Epidermal melanocyte (primary cell): ENCODE measurements around the gene ZNF366.

Experiments used
- DNase-seq: peaks from one replicate; pipeline ENCODE4 v3.0.0; 2011; ENCODE audit warnings: low spot score; ENCODE audit not compliant: insufficient read length

Gene ZNF366

GRCh38 chr5:72507231-72507906 lies at the start of gene ZNF366:
Gene ZNF366, minus strand, starts transcription at chr5:72507410. Its CDS starts 45,914 bp downstream, at chr5:72461496.
- DNase-seq = no peak

- no peak for DNase-seq
Observed at GRCh38 chr5:72556351-72557166, 49.3 kb upstream of the ZNF366 start.

- DNase-seq = no peak
Observed at GRCh38 chr5:72555871-72556270, 48.7 kb upstream of the ZNF366 start.

- no peak for DNase-seq
Observed at GRCh38 chr5:72554897-72555296, 47.7 kb upstream of the ZNF366 start.

DNA sequence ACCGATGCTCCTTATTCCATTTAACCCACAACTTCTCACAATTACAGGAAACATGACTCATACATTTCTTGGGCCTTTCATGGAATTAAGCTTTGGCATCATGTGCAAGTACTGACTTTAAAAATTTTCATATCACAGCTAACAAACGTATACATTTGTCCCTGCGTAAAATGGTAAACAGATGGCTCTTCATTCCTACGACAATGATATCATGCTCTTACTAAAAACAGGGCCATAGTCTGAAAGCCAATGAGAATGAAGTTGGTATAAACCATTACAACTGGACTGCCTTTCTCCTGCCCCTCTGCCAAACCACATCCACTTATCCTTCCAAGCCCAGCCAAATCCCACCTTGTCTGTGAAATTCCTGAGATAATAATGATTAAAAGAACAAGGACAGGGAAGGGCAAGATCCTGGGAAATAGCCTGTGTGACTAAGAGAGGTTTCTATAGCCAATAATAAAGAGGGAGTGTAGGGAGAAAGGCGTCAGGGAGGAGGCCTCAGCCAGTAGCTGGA lies 44.9 kb upstream of the ZNF366 start:
- no peak for DNase-seq

GRCh38 chr5:72550595-72550994 lies 43.4 kb upstream of the ZNF366 start:
- DNase-seq = no peak

DNA sequence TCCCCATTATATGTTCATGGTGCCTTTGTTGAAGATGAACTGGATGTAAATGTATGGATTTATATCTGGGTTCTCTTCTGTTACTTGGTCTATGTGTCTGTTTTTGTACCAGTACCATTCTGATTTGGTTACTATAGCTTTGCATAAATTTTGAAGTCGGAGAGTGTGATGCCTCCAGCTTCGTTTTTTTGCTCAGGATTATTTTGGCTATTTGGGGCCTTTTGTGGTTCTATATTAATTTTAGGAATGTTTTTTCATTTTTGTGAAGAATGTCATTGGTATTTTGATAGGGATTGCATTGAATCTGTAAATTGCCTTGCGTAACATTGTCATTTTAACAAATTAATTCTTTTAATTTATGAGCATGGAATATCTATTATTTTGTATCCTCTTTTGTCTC lies 36.6 kb upstream of the ZNF366 start:
- no peak for DNase-seq

- DNase-seq = peak; percentile 33
Observed at GRCh38 chr5:72543365-72543764, 36.2 kb upstream of the ZNF366 start.

GRCh38 chr5:72542695-72543094 lies 35.5 kb upstream of the ZNF366 start:
- DNase-seq = no peak

DNA sequence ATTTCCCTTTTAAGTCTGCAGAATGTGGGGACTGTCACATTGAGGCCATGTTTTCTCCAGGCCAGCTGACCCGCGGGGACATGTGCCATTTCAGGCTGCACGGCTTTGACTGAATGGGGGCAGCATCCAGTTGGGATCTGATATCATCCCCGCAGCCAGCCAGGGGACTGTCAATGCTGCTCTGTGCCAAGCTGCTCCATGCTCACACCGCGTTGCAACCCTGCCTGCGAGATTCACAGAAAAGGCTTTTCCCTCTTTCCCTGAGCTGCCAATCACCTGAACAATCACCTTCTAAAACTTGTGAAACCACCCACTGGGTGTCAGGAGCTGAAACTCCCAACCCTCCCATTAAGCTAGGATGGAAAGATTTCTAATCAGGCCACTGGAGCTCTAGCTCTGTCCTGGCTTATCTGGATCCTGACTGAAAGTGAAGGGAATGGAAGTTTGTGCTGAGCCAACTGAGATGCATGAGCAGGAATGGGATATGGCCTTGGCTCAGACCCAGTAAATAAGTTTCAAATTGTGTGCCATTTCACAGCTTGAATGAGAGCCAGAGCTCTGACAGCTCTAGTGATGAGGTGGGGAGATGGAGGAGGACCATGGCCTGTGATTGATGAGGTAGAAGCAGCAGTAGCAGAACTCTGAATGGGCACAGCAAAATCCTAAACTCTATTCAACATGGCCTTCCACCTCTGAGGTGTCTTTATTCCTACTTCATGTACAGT lies 34.5 kb upstream of the ZNF366 start:
- no peak for DNase-seq

DNA sequence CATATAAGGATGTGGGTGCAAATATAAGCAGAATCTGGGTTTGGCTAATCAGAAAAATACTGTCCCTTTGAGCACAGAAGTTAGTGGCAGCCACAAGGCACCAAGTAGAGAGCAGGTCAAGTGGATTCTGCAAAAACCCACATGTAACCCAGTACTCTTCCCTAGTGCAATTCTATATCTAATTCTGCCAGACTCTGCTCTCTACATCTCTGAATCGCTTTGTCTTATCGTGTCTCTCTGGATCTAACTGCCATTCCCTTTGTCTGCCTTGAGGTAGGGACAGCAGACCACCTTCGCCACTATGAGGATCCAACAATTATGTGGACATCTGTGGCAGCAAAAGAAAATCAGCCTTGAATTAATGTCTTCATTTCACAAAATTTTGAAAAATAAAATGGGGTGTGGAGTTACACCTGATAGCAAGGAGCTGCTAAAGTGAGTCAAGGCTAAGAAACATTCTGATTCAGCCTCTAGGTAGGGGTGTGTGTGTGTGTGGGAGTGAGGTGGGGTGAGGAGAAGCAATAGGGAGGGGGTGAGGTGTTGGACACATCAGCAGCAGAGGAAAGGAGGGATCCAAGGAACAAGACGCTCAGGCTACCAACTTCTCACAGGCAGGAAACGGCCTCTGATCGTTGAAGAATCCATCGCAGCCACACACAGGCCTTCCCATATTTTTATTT lies 33.7 kb upstream of the ZNF366 start:
- no peak for DNase-seq

DNA sequence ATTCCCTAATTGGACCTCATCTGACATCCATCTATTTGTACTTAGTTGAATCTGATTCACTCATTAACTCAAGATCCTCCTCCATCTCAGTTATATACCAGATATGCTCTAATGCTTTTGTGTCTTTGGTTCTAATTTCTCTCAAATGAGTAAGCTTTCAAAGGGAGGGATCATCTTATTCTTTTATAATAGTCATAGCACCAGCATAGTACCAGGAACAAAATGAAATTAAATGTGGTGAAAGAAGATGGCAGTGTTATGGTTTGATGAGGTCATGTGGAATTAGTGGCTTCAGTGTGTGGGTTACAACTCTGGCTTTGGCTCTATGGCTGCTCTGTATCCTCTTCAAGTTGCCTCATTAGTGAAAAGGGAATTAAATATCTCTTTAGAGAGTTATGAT lies 32.5 kb upstream of the ZNF366 start:
- no peak for DNase-seq

DNA sequence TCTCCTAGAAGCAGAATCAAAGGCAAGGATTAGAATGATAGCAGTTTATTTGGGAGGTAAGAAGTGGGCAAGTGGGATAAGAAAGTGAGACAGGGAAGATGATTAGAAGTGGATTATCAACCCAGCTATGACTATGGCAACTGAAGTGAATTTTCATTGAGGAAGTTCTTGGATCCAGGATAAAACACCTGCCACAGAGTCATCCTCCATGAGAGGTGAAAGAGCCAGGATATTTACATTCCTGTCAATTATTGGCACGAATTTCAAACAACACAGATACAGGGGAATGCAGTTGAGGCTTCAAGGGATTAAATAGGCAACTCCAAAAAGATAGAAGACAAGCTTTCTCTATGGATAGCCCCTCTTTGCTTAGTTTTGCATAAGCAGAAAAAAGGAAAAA lies 31.8 kb upstream of the ZNF366 start:
- no peak for DNase-seq

DNA sequence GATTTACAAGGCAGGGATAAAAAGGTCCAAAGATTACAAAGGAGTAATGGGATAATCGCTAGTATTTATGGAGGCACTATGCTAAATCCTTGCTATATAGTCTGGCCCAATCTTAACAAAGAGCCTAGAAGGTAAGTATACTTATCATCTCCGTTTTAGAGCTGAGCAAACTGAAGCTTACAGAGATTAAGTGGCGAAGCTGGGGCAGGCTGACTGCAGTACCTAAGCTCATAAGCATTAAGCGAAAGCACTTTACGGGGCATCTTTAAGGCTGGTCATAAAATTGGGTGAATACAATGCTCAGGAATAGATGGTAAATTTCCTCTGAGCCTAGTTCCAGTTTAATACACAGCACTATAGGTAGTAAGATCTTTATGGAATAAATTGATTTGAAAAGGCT lies 30.0 kb upstream of the ZNF366 start:
- no peak for DNase-seq

DNA sequence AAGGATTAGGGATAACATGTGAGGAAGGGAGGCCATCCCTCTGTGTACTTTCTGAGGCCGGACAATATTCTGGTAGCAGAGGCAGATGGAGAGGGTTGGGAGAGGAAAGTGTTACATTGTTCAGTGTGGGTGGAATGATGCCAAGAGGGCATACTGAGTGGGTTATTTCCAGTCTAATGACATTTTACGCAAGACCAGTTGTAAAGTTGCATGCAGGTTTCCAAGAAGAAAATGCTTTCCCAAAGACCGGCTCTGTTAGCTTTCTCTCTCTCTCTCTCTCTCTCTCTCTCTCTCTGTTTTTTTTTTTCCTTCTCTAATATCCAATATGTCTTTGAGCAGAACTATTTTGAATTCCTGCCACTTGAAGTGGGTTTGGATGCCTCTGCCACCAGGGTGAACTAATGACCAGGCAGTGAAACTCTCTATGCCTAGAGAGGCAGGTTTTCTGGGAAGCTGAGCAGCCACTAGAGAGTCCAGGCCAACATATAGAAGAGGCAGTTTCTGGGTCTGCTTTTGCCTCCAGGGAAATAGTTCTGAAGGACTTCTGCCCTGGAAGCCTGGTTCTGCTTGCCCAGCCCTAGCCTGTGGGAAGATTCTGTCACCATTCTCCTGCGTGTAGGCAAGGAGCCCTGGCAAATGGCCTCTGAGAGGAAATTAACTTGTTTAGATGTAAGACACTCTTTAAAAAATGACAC lies 24.4 kb upstream of the ZNF366 start:
- DNase-seq = no peak

GRCh38 chr5:72530196-72530595 lies 23.0 kb upstream of the ZNF366 start:
- DNase-seq = no peak

DNA sequence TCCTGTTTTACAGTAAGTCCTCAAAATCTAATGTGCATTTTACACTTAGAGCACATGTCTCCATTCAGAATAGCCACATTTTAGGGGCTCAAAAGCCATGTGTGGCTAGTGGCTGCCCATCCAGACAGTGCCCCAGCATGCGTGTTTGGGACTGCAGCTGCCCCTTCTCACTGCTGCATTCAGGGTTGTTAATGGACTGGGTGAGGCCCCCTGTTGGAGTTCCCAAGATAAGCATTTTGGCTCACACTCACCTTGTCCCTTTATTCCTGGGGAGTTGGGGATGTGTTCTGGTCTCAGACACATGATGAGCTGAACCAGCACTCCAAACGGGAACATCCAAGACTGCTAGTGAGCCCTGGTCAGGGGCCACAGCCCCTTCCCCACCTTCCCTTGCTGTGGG lies 22.2 kb upstream of the ZNF366 start:
- no peak for DNase-seq

DNA sequence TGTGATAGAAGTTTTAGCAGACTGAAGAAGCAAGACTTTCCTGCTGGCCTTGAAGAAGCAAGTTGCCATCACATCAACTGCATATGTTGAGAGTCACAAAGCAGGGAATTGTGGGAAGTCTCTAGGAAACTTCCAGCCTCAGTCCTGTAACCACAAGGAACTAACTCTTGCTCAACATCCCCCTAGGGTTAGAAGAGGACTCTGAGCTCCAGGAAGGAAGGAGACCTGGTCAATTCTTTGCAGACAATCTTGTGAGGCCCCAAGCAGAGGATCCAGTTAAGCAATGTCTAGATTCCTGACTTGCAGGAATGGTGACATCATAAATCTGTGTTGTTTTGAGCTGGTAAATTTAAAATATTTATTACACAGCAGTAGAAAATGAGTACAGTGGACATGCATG lies 18.6 kb upstream of the ZNF366 start:
- no peak for DNase-seq

GRCh38 chr5:72523960-72524582 lies 16.9 kb upstream of the ZNF366 start:
- no peak for DNase-seq

GRCh38 chr5:72522607-72523006 lies 15.4 kb upstream of the ZNF366 start:
- no peak for DNase-seq
